H9 (cell line): ENCODE data around the gene PNLDC1. TPM values are rescaled to one million over a fixed set of nuclear protein-coding genes. Genes with fewer than 3 reads are reported as not detected.

ENCODE experiments used
- DNase-seq: peaks from one replicate; pipeline ENCODE4 v3.0.0-alpha.2; 2017
- H2AFZ ChIP-seq: one replicate; pipeline ENCODE4 v1.6.1; 2013; ENCODE audit warnings: mild to moderate bottlenecking, low read length, control low read depth, moderate library complexity
- H2AK5ac ChIP-seq: 2 replicates; pipeline ENCODE4 v1.6.1; 2013; ENCODE audit warnings: low read length, control low read depth, mixed read lengths; ENCODE audit not compliant: insufficient read length
- H2BK120ac ChIP-seq: one replicate; pipeline ENCODE4 v1.6.1; 2013; ENCODE audit warnings: low read depth, mild to moderate bottlenecking, low read length, control low read depth, inconsistent platforms; ENCODE audit not compliant: poor library complexity, severe bottlenecking
- H2BK12ac ChIP-seq: 2 replicates; pipeline ENCODE4 v1.6.1; 2013; ENCODE audit warnings: low read length, control low read depth, mixed read lengths, low read depth; ENCODE audit not compliant: insufficient read length
- H2BK15ac ChIP-seq: 2 replicates; pipeline ENCODE4 v1.6.1; 2013; ENCODE audit warnings: low read depth, low read length, control low read depth
- H2BK20ac ChIP-seq: one replicate; pipeline ENCODE4 v1.6.1; 2013; ENCODE audit warnings: low read depth, mild to moderate bottlenecking, low read length, control low read depth, inconsistent platforms; ENCODE audit not compliant: poor library complexity, severe bottlenecking
- H2BK5ac ChIP-seq: 2 replicates; pipeline ENCODE4 v1.6.1; 2013; ENCODE audit warnings: low read length, control low read depth, mixed read lengths; ENCODE audit not compliant: insufficient read length
- H3K14ac ChIP-seq: 2 replicates; pipeline ENCODE4 v1.6.1; 2013; ENCODE audit warnings: low read length, control low read depth; ENCODE audit not compliant: insufficient read depth
- H3K18ac ChIP-seq: 2 replicates; pipeline ENCODE4 v1.6.1; 2013; ENCODE audit warnings: low read depth, mild to moderate bottlenecking, mixed read lengths, low read length, control low read depth; ENCODE audit not compliant: insufficient read length
- H3K23ac ChIP-seq: 2 replicates; pipeline ENCODE4 v1.6.1; 2013; ENCODE audit warnings: low read length, control low read depth, mixed read lengths, low read depth; ENCODE audit not compliant: insufficient read length
- H3K23me2 ChIP-seq: 2 replicates; pipeline ENCODE4 v1.6.1; 2013; ENCODE audit warnings: low read depth, mild to moderate bottlenecking, mixed read lengths, low read length, control low read depth; ENCODE audit not compliant: insufficient read length, poor library complexity, severe bottlenecking
- H3K27ac ChIP-seq: 2 replicates; pipeline ENCODE4 v1.5.1; 2013; ENCODE audit warnings: low read length, control low read depth, mixed read lengths, low read depth; ENCODE audit not compliant: insufficient read length
- H3K27me3 ChIP-seq: 2 replicates; pipeline ENCODE4 v1.6.1; 2013; ENCODE audit warnings: low read length, control low read depth, inconsistent platforms; ENCODE audit not compliant: insufficient read depth
- H3K4ac ChIP-seq: 2 replicates; pipeline ENCODE4 v1.6.1; 2013; ENCODE audit warnings: low read depth, mild to moderate bottlenecking, control low read depth, inconsistent platforms, low read length, moderate library complexity
- H3K4me1 ChIP-seq: 2 replicates; pipeline ENCODE4 v1.6.1; 2013; ENCODE audit warnings: low read length, control low read depth, inconsistent platforms; ENCODE audit not compliant: insufficient read depth
- H3K4me2 ChIP-seq: 2 replicates; pipeline ENCODE4 v1.6.1; 2013; ENCODE audit warnings: low read length, control low read depth, mixed read lengths; ENCODE audit not compliant: insufficient read length, insufficient read depth
- H3K56ac ChIP-seq: 2 replicates; pipeline ENCODE4 v1.6.1; 2013; ENCODE audit warnings: low read depth, mild to moderate bottlenecking, mixed read lengths, low read length, control low read depth; ENCODE audit not compliant: insufficient read length
- H3K79me1 ChIP-seq: 2 replicates; pipeline ENCODE4 v1.6.1; 2013; ENCODE audit warnings: low read depth, mild to moderate bottlenecking, moderate library complexity, low read length, control low read depth, inconsistent platforms; ENCODE audit not compliant: insufficient read depth, poor library complexity, severe bottlenecking
- H3K79me2 ChIP-seq: 2 replicates; pipeline ENCODE4 v1.6.1; 2013; ENCODE audit warnings: low read length, control low read depth, inconsistent platforms; ENCODE audit not compliant: insufficient read depth
- H3K9ac ChIP-seq: 2 replicates; pipeline ENCODE4 v1.6.1; 2013; ENCODE audit warnings: low read length, control low read depth, mixed read lengths; ENCODE audit not compliant: insufficient read length; ENCODE audit errors: extremely low read depth
- H3K9me3 ChIP-seq: one replicate; pipeline ENCODE4 v1.6.1; 2013; ENCODE audit warnings: low read depth, low read length, inconsistent platforms; ENCODE audit not compliant: control insufficient read depth
- H3T11ph ChIP-seq: one replicate; pipeline ENCODE4 v1.6.1; 2013; ENCODE audit warnings: mild to moderate bottlenecking, low read length, control low read depth, inconsistent platforms
- H4K20me1 ChIP-seq: one replicate; pipeline ENCODE4 v1.6.1; 2013; ENCODE audit not compliant: control insufficient read depth, insufficient read length, insufficient read depth
- H4K5ac ChIP-seq: 2 replicates; pipeline ENCODE4 v1.6.1; 2013; ENCODE audit warnings: low read depth, mild to moderate bottlenecking, mixed read lengths, low read length, control low read depth; ENCODE audit not compliant: insufficient read length
- H4K8ac ChIP-seq: replicated peaks from 2 replicates; pipeline ENCODE4 v1.6.1; 2013; ENCODE audit warnings: low read length, control low read depth, mixed read lengths, low read depth; ENCODE audit not compliant: insufficient read length
- H4K91ac ChIP-seq: 2 replicates; pipeline ENCODE4 v1.6.1; 2013; ENCODE audit warnings: low read depth, mild to moderate bottlenecking, moderate library complexity, mixed read lengths, low read length, control low read depth; ENCODE audit not compliant: insufficient read length
- H3K27ac Mint-ChIP-seq, 3 experiments: 2 replicates in 2 of 3; 3 replicates in 1 of 3; pipeline ENCODE4 v1.8.0; 2020 to 2021; ENCODE audit warnings: mixed read lengths in 3 of 3, mild to moderate bottlenecking in 1 of 3, moderate library complexity in 1 of 3
- H3K27me3 Mint-ChIP-seq: 2 replicates; pipeline ENCODE4 v1.8.0; 2021; ENCODE audit warnings: low read depth, mild to moderate bottlenecking, moderate library complexity, mixed read lengths
- H3K36me3 Mint-ChIP-seq, 3 experiments: 2 replicates in 2 of 3; 3 replicates in 1 of 3; pipeline ENCODE4 v1.8.0; 2020 to 2021; ENCODE audit warnings: low read depth in 3 of 3, mixed read lengths in 3 of 3; ENCODE audit not compliant: insufficient read depth in 1 of 3
- H3K4me1 Mint-ChIP-seq, 2 experiments: 2 replicates each; pipeline ENCODE4 v1.8.0; 2020; ENCODE audit warnings: mixed read lengths in 2 of 2
- H3K4me3 Mint-ChIP-seq, 2 experiments: 2 replicates in 1 of 2; 3 replicates in 1 of 2; pipeline ENCODE4 v1.8.0; 2020 to 2021; ENCODE audit warnings: mild to moderate bottlenecking in 2 of 2, mixed read lengths in 2 of 2, moderate library complexity in 1 of 2
- H3K9me3 Mint-ChIP-seq, 2 experiments: 2 replicates in 1 of 2; 3 replicates in 1 of 2; pipeline ENCODE4 v1.8.0; 2020; ENCODE audit warnings: mild to moderate bottlenecking in 2 of 2, mixed read lengths in 2 of 2, moderate library complexity in 1 of 2
- CTCF ChIP-seq: fragments of 200-600 bp; sonication (generic); conservative IDR thresholded peaks from 3 replicates; pipeline ENCODE4 v1.8.0; 2021; ENCODE audit warnings: antibody characterized with exemption, mild to moderate bottlenecking
- WGBS: extraction: QIAGEN DNeasy Blood & Tissue Kit; methylation state at CpG from one replicate; pipeline ENCODE4 v1.1.7; 2013; ENCODE audit warnings: missing lambda C conversion rate, low lambda C conversion rate, mixed read lengths; ENCODE audit not compliant: insufficient read length; ENCODE audit errors: extremely low coverage; 5-methylcytosine and 5-hydroxymethylcytosine counted together
- total RNA-seq: library from RNA; stranded (reverse); gene quantifications from 2 replicates; pipeline ENCODE4 v1.2.1, GENCODE V29; 2021

Gene PNLDC1
- total RNA-seq, 1 experiment from 2014 or later = not detected

GRCh38 chr6:159837511-159837910 is 37.4 kb downstream of the PNLDC1 start:
- Histone ChIP-seq H3K23ac (no peak overlapping the region), H2BK20ac (no peak overlapping the region), H3K27ac (no peak overlapping the region), H3K14ac (no peak overlapping the region), H3K18ac (no peak overlapping the region), H3K79me2 (no peaks in the 10 kb centered on the region), H3K23me2 (no peaks in the 10 kb centered on the region), H3K9me3 (no peaks in the 10 kb centered on the region), H3K9ac (no peak overlapping the region), H4K8ac (no peak overlapping the region), H4K91ac (no peak overlapping the region), H2BK5ac (no peak overlapping the region), H2BK12ac (no peak overlapping the region), H3K4me1 (peaks cover 7% of the 10 kb centered on the region; the same call in 1 of the 2 replicates), H4K20me1 (no peaks in the 10 kb centered on the region), H4K5ac (no peak overlapping the region), H2AFZ (no peak overlapping the region), H2BK120ac (no peak overlapping the region), H2AK5ac (no peak overlapping the region), H3K56ac (no peak overlapping the region), H3T11ph (no peak overlapping the region), H3K4ac (no peak overlapping the region), H3K4me2 (no peak overlapping the region), H3K79me1 (no peaks in the 10 kb centered on the region), H2BK15ac (no peak overlapping the region), H3K27me3 (no peaks in the 10 kb centered on the region)
- Mint-ChIP-seq H3K4me1 (peaks cover 45 to 48% of the 10 kb centered on the region in 2 experiments), H3K4me3 (no peak overlapping the region), H3K27me3 (no peaks in the 10 kb centered on the region; the same call in 1 of the 2 replicates), H3K9me3 (no peaks in the 10 kb centered on the region), H3K36me3 (no peaks in the 10 kb centered on the region), H3K27ac (no peak overlapping the region)
- DNase-seq = no peak
- no peak for TF ChIP-seq CTCF
- WGBS = no CpG with 5 or more reads among the region's 8 CpGs
